Type B pancreatic cell (in vitro differentiated cells): ENCODE data around the gene ARG1. TPM values are rescaled to one million over a fixed set of nuclear protein-coding genes. Genes with fewer than 3 reads are reported as not detected.
"Not testable (repeated sequence)": the region's sequence is repeated elsewhere in the genome, so short reads cannot be mapped to it uniquely, and the experiment has no call there.

Experiments
- DNase-seq: peaks from one replicate; pipeline ENCODE4 v3.0.0; 2021; ENCODE audit warnings: mixed read lengths; ENCODE audit not compliant: unreplicated experiment; ENCODE audit errors: extremely low spot score
- H3K27ac Mint-ChIP-seq: 2 replicates; pipeline ENCODE4 v1.8.0; 2021; ENCODE audit warnings: mild to moderate bottlenecking, mixed read lengths
- H3K27me3 Mint-ChIP-seq: 2 replicates; pipeline ENCODE4 v1.8.0; 2021; ENCODE audit warnings: mixed read lengths
- H3K36me3 Mint-ChIP-seq: 2 replicates; pipeline ENCODE4 v1.8.0; 2021; ENCODE audit warnings: mixed read lengths
- H3K4me1 Mint-ChIP-seq: one replicate; pipeline ENCODE4 v1.8.0; 2021; ENCODE audit warnings: mixed read lengths; ENCODE audit not compliant: unreplicated experiment
- H3K4me3 Mint-ChIP-seq: 2 replicates; pipeline ENCODE4 v1.8.0; 2021; ENCODE audit warnings: mild to moderate bottlenecking, mixed read lengths
- H3K9me3 Mint-ChIP-seq: 2 replicates; pipeline ENCODE4 v1.8.0; 2021; ENCODE audit warnings: mixed read lengths
- long read RNA-seq: library from polyadenylated mRNA; unstranded; transcript quantifications from one replicate; pipeline ENCODE4 v2.0.0, GENCODE V29; 2020
- total RNA-seq: library from RNA; stranded (reverse); gene quantifications from 2 replicates; pipeline ENCODE4 v1.2.1, GENCODE V29; 2021; ENCODE audit warnings: low replicate concordance
- TF ChIP-seq, protein P1 (sequence below): fragments of 200-600 bp; sonication (generic); conservative IDR thresholded peaks from 2 replicates; pipeline ENCODE4 v1.5.0; 2021; ENCODE audit warnings: antibody characterized with exemption, mild to moderate bottlenecking

Gene ARG1
- total RNA-seq = not detected in 2 replicates
- long read RNA-seq, partial matches to known transcripts = 0 of 1 reads
- long read RNA-seq, other reads (novel, unspliced or antisense) = 1 of 1 reads

DNA sequence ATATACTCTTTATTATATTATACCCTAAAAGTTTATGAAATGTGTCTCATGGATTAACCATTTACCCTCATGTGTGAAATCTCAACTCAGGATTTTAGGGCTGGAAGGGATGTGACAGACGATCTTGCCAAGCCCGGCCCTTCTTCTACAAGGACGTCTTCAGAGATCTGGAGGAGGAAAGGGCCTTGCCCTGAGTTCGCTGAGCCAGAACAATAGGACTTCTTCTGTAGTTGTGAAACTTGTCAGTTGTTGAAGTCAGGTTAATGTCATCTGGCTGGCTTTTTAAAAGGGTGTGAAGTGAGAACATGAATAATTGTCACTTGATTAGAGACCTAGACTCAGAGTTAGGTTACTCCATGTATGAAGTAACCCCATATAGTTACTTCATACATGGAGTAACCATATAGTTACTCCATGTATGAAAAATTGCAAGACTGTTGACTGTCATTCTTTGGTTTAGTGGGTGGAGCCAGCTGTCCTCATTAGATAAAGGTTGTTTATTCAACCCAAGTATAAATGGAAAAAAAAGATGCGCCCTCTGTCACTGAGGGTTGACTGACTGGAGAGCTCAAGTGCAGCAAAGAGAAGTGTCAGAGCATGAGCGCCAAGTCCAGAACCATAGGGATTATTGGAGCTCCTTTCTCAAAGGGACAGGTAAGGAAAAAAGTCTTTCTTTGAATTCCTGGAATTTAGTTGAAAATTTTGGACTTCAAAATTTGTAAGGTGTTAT lies at the start of gene ARG1:
ARG1 (plus strand) TSS at position 541 of the 730 bp plus-strand sequence; CDS start at position 598, 57 bp downstream.
- TF ChIP-seq, protein P1, sequence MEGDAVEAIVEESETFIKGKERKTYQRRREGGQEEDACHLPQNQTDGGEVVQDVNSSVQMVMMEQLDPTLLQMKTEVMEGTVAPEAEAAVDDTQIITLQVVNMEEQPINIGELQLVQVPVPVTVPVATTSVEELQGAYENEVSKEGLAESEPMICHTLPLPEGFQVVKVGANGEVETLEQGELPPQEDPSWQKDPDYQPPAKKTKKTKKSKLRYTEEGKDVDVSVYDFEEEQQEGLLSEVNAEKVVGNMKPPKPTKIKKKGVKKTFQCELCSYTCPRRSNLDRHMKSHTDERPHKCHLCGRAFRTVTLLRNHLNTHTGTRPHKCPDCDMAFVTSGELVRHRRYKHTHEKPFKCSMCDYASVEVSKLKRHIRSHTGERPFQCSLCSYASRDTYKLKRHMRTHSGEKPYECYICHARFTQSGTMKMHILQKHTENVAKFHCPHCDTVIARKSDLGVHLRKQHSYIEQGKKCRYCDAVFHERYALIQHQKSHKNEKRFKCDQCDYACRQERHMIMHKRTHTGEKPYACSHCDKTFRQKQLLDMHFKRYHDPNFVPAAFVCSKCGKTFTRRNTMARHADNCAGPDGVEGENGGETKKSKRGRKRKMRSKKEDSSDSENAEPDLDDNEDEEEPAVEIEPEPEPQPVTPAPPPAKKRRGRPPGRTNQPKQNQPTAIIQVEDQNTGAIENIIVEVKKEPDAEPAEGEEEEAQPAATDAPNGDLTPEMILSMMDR = no peak
- Mint-ChIP-seq H3K36me3 (peaks cover 5% of the 10 kb centered on the region), H3K4me3 (no peak within 1 kb of the TSS), H3K27ac (no peak within 1 kb of the TSS), H3K9me3 (no peaks in the 10 kb centered on the region), H3K4me1 (no peaks in the 10 kb centered on the region), H3K27me3 (no peaks in the 10 kb centered on the region)
- DNase-seq = no peak

DNA sequence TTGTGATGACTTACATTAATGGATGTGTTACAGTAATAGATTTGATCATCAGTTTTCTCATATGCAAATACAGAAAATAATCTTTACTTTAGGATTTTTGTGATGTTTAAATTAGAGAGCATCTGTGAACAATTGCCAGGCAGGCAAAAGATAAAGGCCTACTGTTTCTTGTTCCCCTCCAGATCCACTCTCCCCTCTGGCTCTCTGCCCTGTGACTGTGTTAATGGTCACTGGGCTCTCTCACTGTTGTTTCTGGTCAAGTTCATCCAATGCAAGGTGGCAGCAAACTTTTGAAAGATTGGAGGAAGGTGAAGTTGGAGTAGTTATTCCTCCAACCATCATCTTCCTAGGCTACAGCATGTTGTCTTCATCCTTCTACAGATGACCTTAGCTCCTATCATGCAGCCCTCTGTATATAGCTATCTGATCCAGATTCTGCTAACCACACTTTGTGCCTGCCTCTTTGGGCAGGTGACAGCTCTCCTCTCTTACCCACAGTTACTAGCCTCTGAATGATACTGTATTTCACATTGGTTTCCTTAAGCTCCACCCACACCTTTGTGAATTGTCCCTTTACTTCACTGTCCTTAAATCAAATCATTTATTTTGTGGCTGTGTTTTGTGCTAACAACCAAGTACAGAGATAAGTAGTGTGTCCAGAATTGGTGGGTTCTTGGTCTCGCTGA lies 48.9 kb upstream of the ARG1 start:
- no peak overlapping the region for H3K27ac Mint-ChIP-seq
- H3K9me3 Mint-ChIP-seq = peaks cover 4% of the 10 kb centered on the region
- H3K4me3 Mint-ChIP-seq = no peak overlapping the region
- no peak for DNase-seq
- H3K4me1 Mint-ChIP-seq = no peaks in the 10 kb centered on the region
- TF ChIP-seq, protein P1 = no peak
- H3K36me3 Mint-ChIP-seq = no peaks in the 10 kb centered on the region
- H3K27me3 Mint-ChIP-seq = peaks cover 6% of the 10 kb centered on the region

DNA sequence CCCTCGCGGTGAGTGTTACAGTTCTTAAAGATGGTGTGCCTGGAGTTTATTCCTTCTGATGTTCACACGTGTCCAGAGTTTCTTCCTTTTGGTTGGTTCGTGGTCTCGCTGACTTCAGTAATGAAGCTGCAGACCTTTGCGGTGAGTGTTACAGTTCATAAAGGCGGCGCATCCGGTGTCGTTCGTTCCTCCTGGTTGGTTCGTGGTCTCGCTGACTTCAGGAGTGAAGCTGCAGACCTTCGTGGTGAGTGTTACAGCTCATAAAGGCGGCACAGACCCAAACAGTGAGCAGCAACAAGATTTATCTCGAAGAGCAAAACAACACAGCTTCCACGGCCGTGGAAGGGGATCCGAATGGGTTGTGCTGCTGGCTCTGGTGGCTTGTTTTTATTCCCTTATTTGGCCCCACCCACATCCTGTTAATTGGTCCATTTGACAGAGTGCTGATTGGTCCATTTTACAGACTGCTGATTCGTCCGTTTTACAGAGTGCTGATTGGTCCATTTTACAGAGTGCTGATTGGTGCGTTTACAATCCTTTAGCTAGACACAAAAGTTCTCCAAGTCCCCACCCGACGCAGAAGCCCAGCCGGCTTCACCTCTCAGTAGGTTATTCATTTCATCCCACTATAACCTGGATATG lies 48.2 kb upstream of the ARG1 start:
- Mint-ChIP-seq H3K36me3 (no peaks in the 10 kb centered on the region), H3K27ac (no peak overlapping the region), H3K9me3 (no peaks in the 10 kb centered on the region), H3K27me3 (peaks cover 6% of the 10 kb centered on the region), H3K4me3 (no peak overlapping the region), H3K4me1 (no peaks in the 10 kb centered on the region)
- TF ChIP-seq, protein P1 = no peak
- DNase-seq = no peak

DNA sequence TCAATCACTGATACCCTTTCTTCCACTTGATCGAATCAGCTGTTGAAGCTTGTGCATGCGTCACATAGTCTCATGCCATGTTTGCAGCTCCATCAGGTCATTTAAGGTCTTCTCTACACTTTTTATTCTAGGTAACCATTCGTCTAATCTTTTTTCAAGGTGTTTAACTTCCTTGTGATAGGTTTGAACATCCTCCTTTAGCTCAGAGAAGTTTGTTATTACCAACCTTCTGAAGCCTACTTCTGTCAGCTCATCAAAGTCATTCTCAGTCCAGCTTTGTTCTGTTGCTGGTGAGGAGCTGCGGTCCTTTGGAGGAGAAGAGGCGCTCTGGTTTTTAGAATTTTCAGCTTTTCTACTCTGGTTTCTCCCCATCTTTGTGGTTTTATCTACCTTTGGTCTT lies 42.1 kb upstream of the ARG1 start:
- H3K27ac Mint-ChIP-seq, H3K36me3 Mint-ChIP-seq, H3K9me3 Mint-ChIP-seq, H3K4me1 Mint-ChIP-seq, H3K27me3 Mint-ChIP-seq, H3K4me3 Mint-ChIP-seq, DNase-seq: not testable (repeated sequence)

DNA sequence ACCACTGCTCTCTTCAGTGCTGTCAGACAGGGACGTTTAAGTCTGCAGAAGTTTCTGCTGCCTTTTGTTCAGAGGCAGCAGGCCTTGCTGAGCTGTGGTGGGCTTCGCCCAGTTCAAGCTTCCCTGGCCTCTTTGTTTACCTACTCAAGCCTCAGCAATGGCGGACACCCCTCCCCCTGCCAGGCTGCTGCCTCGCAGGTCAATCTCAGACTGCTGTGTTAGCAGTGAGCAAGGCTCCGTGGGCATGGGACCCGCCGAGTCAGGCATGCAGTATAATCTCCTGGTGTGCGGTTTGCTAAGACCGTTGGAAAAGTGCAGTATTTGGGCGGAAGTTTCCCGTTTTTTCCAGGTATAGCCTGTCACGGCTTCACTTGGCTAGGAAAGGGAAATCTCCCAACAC lies 41.3 kb upstream of the ARG1 start:
- not testable (repeated sequence) for H3K27me3 Mint-ChIP-seq, DNase-seq, H3K36me3 Mint-ChIP-seq, H3K27ac Mint-ChIP-seq, H3K9me3 Mint-ChIP-seq, H3K4me1 Mint-ChIP-seq, H3K4me3 Mint-ChIP-seq

DNA sequence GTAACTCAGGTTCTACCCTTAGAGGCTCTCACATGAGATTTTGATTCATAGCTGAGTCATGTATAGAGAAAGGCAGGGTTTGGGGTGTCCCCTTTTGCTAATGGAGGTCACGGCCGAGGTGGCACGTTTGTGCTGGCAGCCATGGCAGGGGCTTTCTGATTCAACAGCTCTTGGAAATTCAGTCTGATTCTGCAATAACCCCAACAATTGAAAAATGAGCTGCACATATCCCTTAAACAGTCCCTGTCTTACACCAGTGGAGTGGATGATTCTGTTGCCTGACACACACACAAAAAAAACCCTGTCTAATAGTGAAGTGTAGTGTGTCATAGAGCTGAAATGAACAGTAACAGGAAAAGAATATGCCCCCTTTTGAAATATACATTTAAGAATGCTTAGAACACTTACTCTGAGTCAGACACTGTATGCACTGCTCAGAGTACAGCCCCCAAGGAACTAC lies 40.4 kb upstream of the ARG1 start:
- H3K4me3 Mint-ChIP-seq = no peak overlapping the region
- no peak for DNase-seq

DNA sequence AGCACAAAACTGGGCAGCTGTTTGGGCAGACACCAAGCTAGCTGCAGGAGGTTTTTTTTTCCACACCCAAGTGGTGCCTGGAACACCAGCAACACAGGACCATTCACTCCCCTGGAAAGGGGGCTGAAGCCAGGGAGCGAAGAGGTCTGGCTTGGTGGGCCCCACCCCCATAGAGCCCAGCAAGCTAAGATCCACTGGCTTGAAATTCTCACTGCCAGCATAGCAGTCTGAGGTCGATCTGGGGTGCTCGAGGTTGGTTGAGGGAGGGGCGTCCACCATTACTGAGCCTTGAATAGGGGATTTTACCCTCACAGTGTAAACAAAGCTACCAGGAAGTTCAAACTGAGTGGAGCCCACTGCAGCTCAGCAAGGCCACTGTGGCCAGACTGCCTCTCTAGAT lies 34.4 kb upstream of the ARG1 start:
- not testable (repeated sequence) for H3K9me3 Mint-ChIP-seq, H3K27me3 Mint-ChIP-seq, H3K4me3 Mint-ChIP-seq, H3K4me1 Mint-ChIP-seq, H3K36me3 Mint-ChIP-seq, H3K27ac Mint-ChIP-seq, DNase-seq

More for the DNA sequence above, 40.4 kb upstream of the ARG1 start:
- no peak overlapping the region for H3K27ac Mint-ChIP-seq
- H3K4me1 Mint-ChIP-seq = peaks cover 6% of the 10 kb centered on the region
- H3K27me3 Mint-ChIP-seq = peaks cover 6% of the 10 kb centered on the region
- H3K36me3 Mint-ChIP-seq = no peaks in the 10 kb centered on the region
- H3K9me3 Mint-ChIP-seq = no peaks in the 10 kb centered on the region
- TF ChIP-seq, protein P1 = no peak
